PC-9 (cell line): ENCODE results near the gene LIPC. TPM values are rescaled to one million over a fixed set of nuclear protein-coding genes. Genes with fewer than 3 reads are reported as not detected.

Experiments
- BruUV-seq: library from RNA; stranded (reverse); fragments of 400-500 nt; replicated peaks from 2 replicates; lab custom pipeline; 2021; lab: Mats Ljungman, UMichigan
- CTCF ChIA-PET: fragments of 300-600 bp; sonication (Branson Sonifier 250); formaldehyde crosslinking; loops from one replicate; lab custom pipeline; 2022; ENCODE audit warnings: antibody characterized with exemption; lab: Charles Lee
- POLR2A ChIA-PET: fragments of 300-600 bp; sonication (Branson Sonifier 250); formaldehyde crosslinking; loops from one replicate; lab custom pipeline; 2022; ENCODE audit warnings: antibody characterized with exemption; ENCODE audit not compliant: unreplicated experiment; lab: Charles Lee
- DNase-seq, 2 experiments: peaks; one replicate each; pipeline versions ENCODE4 v3.0.0 to v3.0.0-alpha.2; 2015 to 2022; ENCODE audit warnings: mixed read lengths in 1 of 2
- H2AFZ ChIP-seq: fragments of 200-600 bp; sonication (generic); 2 replicates; pipeline ENCODE4 v1.8.1; 2017; ENCODE audit warnings: antibody characterized with exemption
- H3F3A ChIP-seq: fragments of 200-600 bp; sonication (generic); 2 replicates; pipeline ENCODE4 v1.8.1; 2017; ENCODE audit warnings: antibody characterized with exemption, mild to moderate bottlenecking, low read depth; ENCODE audit not compliant: insufficient read depth
- H3K27ac ChIP-seq: fragments of 200-600 bp; sonication (generic); 2 replicates; pipeline ENCODE4 v1.6.1; 2016; ENCODE audit warnings: mixed run types
- H3K27me3 ChIP-seq: fragments of 200-600 bp; sonication (generic); 2 replicates; pipeline ENCODE4 v1.6.1; 2016; ENCODE audit warnings: low read depth, mixed run types; ENCODE audit not compliant: insufficient read depth
- H3K36me3 ChIP-seq: fragments of 200-600 bp; sonication (generic); 2 replicates; pipeline ENCODE4 v1.6.1; 2016; ENCODE audit warnings: low read depth, mixed run types
- H3K4me1 ChIP-seq: fragments of 200-600 bp; sonication (generic); replicated peaks from 2 replicates; pipeline ENCODE4 v1.6.1; 2016; ENCODE audit warnings: mixed run types; ENCODE audit not compliant: insufficient read depth
- H3K4me2 ChIP-seq: fragments of 200-600 bp; sonication (generic); 2 replicates; pipeline ENCODE4 v1.6.1; 2017; ENCODE audit warnings: mixed run types
- H3K4me3 ChIP-seq: fragments of 200-600 bp; sonication (generic); 2 replicates; pipeline ENCODE4 v1.6.1; 2016; ENCODE audit warnings: mixed run types
- H3K79me2 ChIP-seq: fragments of 200-600 bp; sonication (generic); 2 replicates; pipeline ENCODE4 v1.6.1; 2017; ENCODE audit warnings: low read depth, mixed run types
- H3K9me2 ChIP-seq: fragments of 200-600 bp; sonication (generic); 2 replicates; pipeline ENCODE4 v1.8.1; 2017; ENCODE audit warnings: mild to moderate bottlenecking; ENCODE audit not compliant: insufficient read depth
- H3K9me3 ChIP-seq: fragments of 200-600 bp; sonication (generic); 2 replicates; pipeline ENCODE4 v1.8.1; 2016; ENCODE audit warnings: low read depth; ENCODE audit not compliant: insufficient read depth
- H4K20me1 ChIP-seq: fragments of 200-600 bp; sonication (generic); 2 replicates; pipeline ENCODE4 v1.8.1; 2017; ENCODE audit not compliant: insufficient read depth
- CTCF ChIP-seq: fragments of 200-600 bp; sonication (generic); conservative IDR thresholded peaks from 2 replicates; pipeline ENCODE4 v1.6.1; 2017; ENCODE audit warnings: mixed run types, antibody characterized with exemption, mild to moderate bottlenecking, moderate library complexity
- EZH2 ChIP-seq: fragments of 200-600 bp; sonication (generic); IDR thresholded peaks from 2 replicates; pipeline ENCODE4 v1.8.0; 2017; ENCODE audit warnings: antibody characterized with exemption, low read depth
- intact Hi-C: fragments of 100-400 bp; cut with micrococcal nuclease; formaldehyde crosslinking; loops from one replicate; pipeline ENCODE4 v1.10.0; 2022; ENCODE audit not compliant: unreplicated experiment
- total RNA-seq: library from RNA; stranded (reverse); gene quantifications from 2 replicates; pipeline ENCODE4 v1.2.3, GENCODE V29; 2021

Gene LIPC
- total RNA-seq, 1 experiment from 2014 or later, result not detected

GRCh38 chr15:58447271-58448010, 15.7 kb downstream of the LIPC start:
- H3K79me2 ChIP-seq, result no peaks in the 10 kb centered on the region
- H3K4me1 ChIP-seq, result peaks cover 19% of the 10 kb centered on the region
- CTCF ChIA-PET, result no interaction called here
- intact Hi-C loops, result no loop called here
- TF ChIP-seq EZH2 (no peak), CTCF (no peak)
- POLR2A ChIA-PET, result interaction anchor here (0.6 kb wide), 1 partner anchor 219 kb away, joined by 3 read pairs; no protein-coding TSS in a partner anchor
- no peaks in the 10 kb centered on the region for H3K27me3 ChIP-seq
- H3K9me2 ChIP-seq, result no peaks in the 10 kb centered on the region
- no peaks in the 10 kb centered on the region for H3K36me3 ChIP-seq
- DNase-seq, result no peak
- H3K4me3 ChIP-seq, result no peak overlapping the region
- H3K9me3 ChIP-seq, result no peaks in the 10 kb centered on the region
- H2AFZ ChIP-seq, result no peak overlapping the region
- H3K4me2 ChIP-seq, result no peak overlapping the region
- H3F3A ChIP-seq, result peaks cover 8% of the 10 kb centered on the region
- no peak overlapping the region for H3K27ac ChIP-seq
- H4K20me1 ChIP-seq, result no peaks in the 10 kb centered on the region
- no TSS peak for BruUV-seq

- Histone ChIP-seq H3K36me3 (no peaks in the 10 kb centered on the region), H3K4me1 (peaks cover 10% of the 10 kb centered on the region; the same call in 1 of the 2 replicates), H3K4me2 (no peak overlapping the region), H3K9me2 (no peaks in the 10 kb centered on the region), H3K27ac (no peak overlapping the region), H3K27me3 (no peaks in the 10 kb centered on the region), H4K20me1 (no peaks in the 10 kb centered on the region), H3K79me2 (no peaks in the 10 kb centered on the region), H2AFZ (no peak overlapping the region), H3K4me3 (no peak overlapping the region), H3K9me3 (no peaks in the 10 kb centered on the region), H3F3A (no peaks in the 10 kb centered on the region)
- TF ChIP-seq CTCF, result no peak
- TF ChIP-seq EZH2, result no peak
- intact Hi-C loops, result no loop called here
- no TSS peak for BruUV-seq
- ChIA-PET CTCF (no interaction called here), POLR2A (no interaction called here)
- DNase-seq, result no peak
Observed at GRCh38 chr15:58448331-58448730, 16.5 kb downstream of the LIPC start.

GRCh38 chr15:58448906-58449305, 17.1 kb downstream of the LIPC start:
- H3K27ac ChIP-seq, result no peak overlapping the region
- H3K4me1 ChIP-seq, result 0 out of 2 replicates have a peak, but pooled peaks cover 8% of the 10 kb centered on the region
- no peaks in the 10 kb centered on the region for H3F3A ChIP-seq
- H3K4me2 ChIP-seq, result no peak overlapping the region
- CTCF ChIA-PET, result no interaction called here
- H3K4me3 ChIP-seq, result no peak overlapping the region
- no peaks in the 10 kb centered on the region for H3K27me3 ChIP-seq
- H4K20me1 ChIP-seq, result no peaks in the 10 kb centered on the region
- no peak for TF ChIP-seq EZH2
- TF ChIP-seq CTCF, result no peak
- no peaks in the 10 kb centered on the region for H3K79me2 ChIP-seq
- POLR2A ChIA-PET, result no interaction called here
- H2AFZ ChIP-seq, result no peak overlapping the region
- no peaks in the 10 kb centered on the region for H3K9me3 ChIP-seq
- intact Hi-C loops, result no loop called here
- no peak for DNase-seq
- H3K9me2 ChIP-seq, result no peaks in the 10 kb centered on the region
- H3K36me3 ChIP-seq, result no peaks in the 10 kb centered on the region
- BruUV-seq, result no TSS peak
